Measurements from ENCODE around the gene TCEA2. TPM values are rescaled to one million over a fixed set of nuclear protein-coding genes. Genes with fewer than 3 reads are reported as not detected.

TCEA2 gene
- total and polyA plus RNA-seq, 11 donors, result 19.2 to 52.1 (median 42.6) TPM

DNA sequence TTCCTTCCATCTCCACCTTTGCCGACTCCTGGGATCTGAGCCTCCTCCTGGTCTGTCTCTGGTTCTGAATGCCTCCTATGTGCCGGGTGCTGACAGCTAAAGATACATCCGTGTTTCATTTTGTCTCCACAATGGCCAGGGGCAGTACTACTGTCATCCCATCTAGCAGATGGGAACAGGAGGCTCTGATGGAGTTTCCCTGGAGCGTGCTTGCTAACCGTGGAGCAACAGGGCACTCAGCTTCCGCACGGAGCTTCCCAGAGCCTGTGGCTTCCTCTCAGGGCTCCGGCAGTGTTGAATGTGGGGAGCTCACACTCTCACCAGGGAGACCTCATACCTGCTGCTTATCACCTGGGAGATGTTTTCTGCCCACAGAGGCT is 56.3 kb downstream of the TCEA2 start:
- H3K36me3 ChIP-seq, result no peaks in the 10 kb centered on the region
- no peak overlapping the region for H3K27ac ChIP-seq
- WGBS, 4 donors, result 57 to 83% (median 67%) methylated on average over 7 to 8 of the region's 8 CpGs
- H3K27me3 ChIP-seq, result peaks cover 0 to 25% (median 14%) of the 10 kb centered on the region in 9 donors
- no peak for TF ChIP-seq POLR2A (IDR thresholded peaks at IDR 0.05)
- TF ChIP-seq, protein P1, sequence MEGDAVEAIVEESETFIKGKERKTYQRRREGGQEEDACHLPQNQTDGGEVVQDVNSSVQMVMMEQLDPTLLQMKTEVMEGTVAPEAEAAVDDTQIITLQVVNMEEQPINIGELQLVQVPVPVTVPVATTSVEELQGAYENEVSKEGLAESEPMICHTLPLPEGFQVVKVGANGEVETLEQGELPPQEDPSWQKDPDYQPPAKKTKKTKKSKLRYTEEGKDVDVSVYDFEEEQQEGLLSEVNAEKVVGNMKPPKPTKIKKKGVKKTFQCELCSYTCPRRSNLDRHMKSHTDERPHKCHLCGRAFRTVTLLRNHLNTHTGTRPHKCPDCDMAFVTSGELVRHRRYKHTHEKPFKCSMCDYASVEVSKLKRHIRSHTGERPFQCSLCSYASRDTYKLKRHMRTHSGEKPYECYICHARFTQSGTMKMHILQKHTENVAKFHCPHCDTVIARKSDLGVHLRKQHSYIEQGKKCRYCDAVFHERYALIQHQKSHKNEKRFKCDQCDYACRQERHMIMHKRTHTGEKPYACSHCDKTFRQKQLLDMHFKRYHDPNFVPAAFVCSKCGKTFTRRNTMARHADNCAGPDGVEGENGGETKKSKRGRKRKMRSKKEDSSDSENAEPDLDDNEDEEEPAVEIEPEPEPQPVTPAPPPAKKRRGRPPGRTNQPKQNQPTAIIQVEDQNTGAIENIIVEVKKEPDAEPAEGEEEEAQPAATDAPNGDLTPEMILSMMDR (IDR thresholded peaks at IDR 0.05), result no peak
- peaks cover 0 to 9% (median 0%) of the 10 kb centered on the region in 12 donors for H3K4me1 ChIP-seq
- no peaks in the 10 kb centered on the region for H3K9me3 ChIP-seq
- no peak for ATAC-seq
- H3K4me3 ChIP-seq, result no peak overlapping the region
- DNase-seq, result peak in 1 of 5 donors; percentile 7
- intact Hi-C loops (cut with DNase I), result loop anchor here in 3 of 10 donors (10.0 kb wide), 1 partner anchor 84 kb away; the partner anchor contains the start of gene C20orf204 (in 3 of the 3)

GRCh38 chr20:64119681-64120341 is 56.8 kb downstream of the TCEA2 start:
- WGBS, 4 donors, result 43 to 81% (median 66%) methylated on average over 4 to 14 of the region's 14 CpGs
- Histone ChIP-seq H3K27me3 (peaks cover 0 to 31% (median 14%) of the 10 kb centered on the region in 9 donors), H3K9me3 (no peaks in the 10 kb centered on the region), H3K36me3 (no peaks in the 10 kb centered on the region), H3K27ac (no peak overlapping the region), H3K4me3 (peak overlapping the region in 3 of 12 donors; percentile 30 to 41 (median 40)), H3K4me1 (peaks cover 0 to 9% (median 0%) of the 10 kb centered on the region in 12 donors)
- DNase-seq (peak in 4 of 5 donors; percentile 15 to 42 (median 18)), ATAC-seq (peak in 3 of 4 donors; percentile 25 to 40 (median 29))
- intact Hi-C loops (cut with DNase I), result loop anchor here in 9 of 10 donors (1.0 to 10.0 kb wide), 14 partner anchors 33 to 585 kb away; partner anchors contain the start of genes C20orf204 (in 6 of the 9), OPRL1 (in 3 of the 9), LKAAEAR1 (in 2 of the 9) and PRPF6 (in 2 of the 9)
- TF ChIP-seq POLR2A (IDR thresholded peaks at IDR 0.05), result no peak
- TF ChIP-seq, protein P1 (IDR thresholded peaks at IDR 0.05), result no peak

DNA sequence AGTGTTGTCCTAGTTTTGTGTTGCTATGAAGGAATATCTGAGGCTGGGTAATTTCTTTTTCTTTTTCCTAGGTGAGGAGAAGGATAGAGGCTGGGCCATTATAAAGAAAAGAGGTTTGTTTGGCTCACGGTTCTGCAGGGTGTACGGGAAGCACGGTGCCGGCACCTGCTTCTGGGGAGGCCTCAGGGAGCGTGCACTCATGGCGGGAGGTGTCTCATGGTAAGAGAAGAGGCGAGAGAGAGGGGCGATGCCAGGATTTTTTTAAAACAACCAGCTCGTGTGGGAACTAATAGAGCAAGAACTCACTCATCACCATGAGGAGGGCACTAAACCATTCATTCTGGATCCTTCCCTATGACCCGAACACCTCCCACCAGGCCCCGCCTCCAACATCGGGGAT is 58.6 kb downstream of the TCEA2 start:
- H3K27ac ChIP-seq, result no peak overlapping the region
- WGBS, 4 donors, result 78 to 86% (median 81%) methylated on average over 12 of the region's 12 CpGs

More for the DNA sequence above, 58.6 kb downstream of the TCEA2 start:
- Histone ChIP-seq H3K36me3 (no peaks in the 10 kb centered on the region), H3K4me3 (no peak overlapping the region), H3K27me3 (peaks cover 0 to 34% (median 14%) of the 10 kb centered on the region in 9 donors), H3K4me1 (peaks cover 0 to 9% (median 0%) of the 10 kb centered on the region in 12 donors), H3K9me3 (no peaks in the 10 kb centered on the region)
- DNase-seq (peak in 4 of 5 donors; percentile 2 to 31 (median 6)), ATAC-seq (no peak)
- TF ChIP-seq, protein P1 (IDR thresholded peaks at IDR 0.05), result no peak
- no peak for TF ChIP-seq POLR2A (IDR thresholded peaks at IDR 0.05)
- intact Hi-C loops (cut with DNase I), result loop anchor here in 8 of 10 donors (2.0 to 10.0 kb wide), 12 partner anchors 34 to 587 kb away; partner anchors contain the start of genes C20orf204 (in 3 of the 8), OPRL1 (in 3 of the 8), LKAAEAR1 (in 2 of the 8) and PRPF6 (in 2 of the 8)

Small RNA genes lying within 50 kb of the gene (microRNA-seq; reads per million reads assigned to microRNA genes)
- gene MIR6813, result 0 to 0.13 (median 0) reads per million in 4 donors

Other genes with a start within 250 kb of the TCEA2 start
- 10 to 100 TPM; 11.2 to 27.4 (median 14.4) TPM for gene ZBTB46, start 231.9 kb upstream of the TCEA2 start, total RNA-seq
- 1 to 10 TPM; 6.6 to 8.2 TPM for gene ZBTB46, start 231.9 kb upstream of the TCEA2 start, polyA plus RNA-seq
- not detected for gene ABHD16B, start 201.7 kb upstream of the TCEA2 start, total RNA-seq
- gene ABHD16B, start 201.7 kb upstream of the TCEA2 start, polyA plus RNA-seq, result under 1 TPM; 0.12 to 0.72 TPM
- 100 to 1,000 TPM in 1 of 9 donors, 10 to 100 TPM in 8; 65.0 to 122 (median 72.2) TPM for gene TPD52L2, start 197.9 kb upstream of the TCEA2 start, total RNA-seq
- gene TPD52L2, start 197.9 kb upstream of the TCEA2 start, polyA plus RNA-seq, result 100 to 1,000 TPM in 1 of 2 donors, 10 to 100 TPM in 1; 44.4 to 179 TPM
- 10 to 100 TPM; 34.8 to 57.1 (median 46.1) TPM for gene DNAJC5, start 168.1 kb upstream of the TCEA2 start, total RNA-seq
- gene DNAJC5, start 168.1 kb upstream of the TCEA2 start, polyA plus RNA-seq, result 10 to 100 TPM; 21.1 to 46.3 TPM
- gene UCKL1, start 106.8 kb upstream of the TCEA2 start, total RNA-seq, result 10 to 100 TPM; 27.7 to 43.8 (median 37.5) TPM
- 10 to 100 TPM; 27.7 to 49.7 TPM for gene UCKL1, start 106.8 kb upstream of the TCEA2 start, polyA plus RNA-seq
- gene ZNF512B, start 93.3 kb upstream of the TCEA2 start, total RNA-seq, result 10 to 100 TPM in 8 of 9 donors, 1 to 10 TPM in 1; 7.3 to 15.9 (median 12.2) TPM
- gene ZNF512B, start 93.3 kb upstream of the TCEA2 start, polyA plus RNA-seq, result 1 to 10 TPM; 7.7 to 9.3 TPM
- 1 to 10 TPM; 3.1 to 6.3 (median 4.3) TPM for gene SAMD10, start 83.6 kb upstream of the TCEA2 start, total RNA-seq
- gene SAMD10, start 83.6 kb upstream of the TCEA2 start, polyA plus RNA-seq, result 1 to 10 TPM; 4.8 to 6.0 TPM
- gene PRPF6, start 82.1 kb upstream of the TCEA2 start, total RNA-seq, result 10 to 100 TPM; 41.4 to 62.6 (median 47.6) TPM
- gene PRPF6, start 82.1 kb upstream of the TCEA2 start, polyA plus RNA-seq, result 10 to 100 TPM; 31.0 to 58.5 TPM
- 1 to 10 TPM in 1 of 9 donors, under 1 TPM in 8; 0.16 to 1.2 (median 0.56) TPM for gene C20orf204, start 27.0 kb upstream of the TCEA2 start, total RNA-seq
- under 1 TPM; 0.35 to 0.42 TPM for gene C20orf204, start 27.0 kb upstream of the TCEA2 start, polyA plus RNA-seq
- gene SOX18, start 13.6 kb upstream of the TCEA2 start, total RNA-seq, result 10 to 100 TPM; 37.0 to 75.9 (median 50.7) TPM
- gene SOX18, start 13.6 kb upstream of the TCEA2 start, polyA plus RNA-seq, result 10 to 100 TPM; 23.5 to 31.1 TPM
- gene RGS19, start 16.3 kb downstream of the TCEA2 start, total RNA-seq, result 10 to 100 TPM in 2 of 9 donors, 1 to 10 TPM in 7; 3.2 to 25.6 (median 5.3) TPM
- gene RGS19, start 16.3 kb downstream of the TCEA2 start, polyA plus RNA-seq, result 1 to 10 TPM; 3.7 to 6.5 TPM
- 1 to 10 TPM in 3 of 9 donors, under 1 TPM in 6; 0.18 to 1.9 (median 0.67) TPM for gene OPRL1, start 16.9 kb downstream of the TCEA2 start, total RNA-seq
- under 1 TPM; 0.21 to 0.27 TPM for gene OPRL1, start 16.9 kb downstream of the TCEA2 start, polyA plus RNA-seq
- gene LKAAEAR1, start 21.2 kb downstream of the TCEA2 start, total RNA-seq, result not detected
- gene LKAAEAR1, start 21.2 kb downstream of the TCEA2 start, polyA plus RNA-seq, result not detected
- not detected for gene NPBWR2, start 44.4 kb downstream of the TCEA2 start, total RNA-seq
- not detected for gene NPBWR2, start 44.4 kb downstream of the TCEA2 start, polyA plus RNA-seq
- under 1 TPM in 5 of 9 donors, not detected in 4; 0.07 to 0.23 (median 0.09) TPM for gene MYT1, start 101.3 kb downstream of the TCEA2 start, total RNA-seq
- under 1 TPM in 1 of 2 donors, not detected in 1; 0.11 TPM for gene MYT1, start 101.3 kb downstream of the TCEA2 start, polyA plus RNA-seq
- 100 to 1,000 TPM in 1 of 9 donors, 10 to 100 TPM in 8; 41.7 to 128 (median 66.6) TPM for gene PCMTD2, start 192.6 kb downstream of the TCEA2 start, total RNA-seq
- gene PCMTD2, start 192.6 kb downstream of the TCEA2 start, polyA plus RNA-seq, result 10 to 100 TPM; 23.9 to 29.5 TPM